ENCODE data around the gene HAUS5. TPM values are rescaled to one million over a fixed set of nuclear protein-coding genes. Genes with fewer than 3 reads are reported as not detected.

HAUS5 gene
- total and polyA plus RNA-seq, 10 of the 15 experiments (the other 5 are each of a cell fraction or from before 2014, with no cell fraction given): 3.1 to 32.6 (median 17.6) TPM

- TF ChIP-seq, protein P1, sequence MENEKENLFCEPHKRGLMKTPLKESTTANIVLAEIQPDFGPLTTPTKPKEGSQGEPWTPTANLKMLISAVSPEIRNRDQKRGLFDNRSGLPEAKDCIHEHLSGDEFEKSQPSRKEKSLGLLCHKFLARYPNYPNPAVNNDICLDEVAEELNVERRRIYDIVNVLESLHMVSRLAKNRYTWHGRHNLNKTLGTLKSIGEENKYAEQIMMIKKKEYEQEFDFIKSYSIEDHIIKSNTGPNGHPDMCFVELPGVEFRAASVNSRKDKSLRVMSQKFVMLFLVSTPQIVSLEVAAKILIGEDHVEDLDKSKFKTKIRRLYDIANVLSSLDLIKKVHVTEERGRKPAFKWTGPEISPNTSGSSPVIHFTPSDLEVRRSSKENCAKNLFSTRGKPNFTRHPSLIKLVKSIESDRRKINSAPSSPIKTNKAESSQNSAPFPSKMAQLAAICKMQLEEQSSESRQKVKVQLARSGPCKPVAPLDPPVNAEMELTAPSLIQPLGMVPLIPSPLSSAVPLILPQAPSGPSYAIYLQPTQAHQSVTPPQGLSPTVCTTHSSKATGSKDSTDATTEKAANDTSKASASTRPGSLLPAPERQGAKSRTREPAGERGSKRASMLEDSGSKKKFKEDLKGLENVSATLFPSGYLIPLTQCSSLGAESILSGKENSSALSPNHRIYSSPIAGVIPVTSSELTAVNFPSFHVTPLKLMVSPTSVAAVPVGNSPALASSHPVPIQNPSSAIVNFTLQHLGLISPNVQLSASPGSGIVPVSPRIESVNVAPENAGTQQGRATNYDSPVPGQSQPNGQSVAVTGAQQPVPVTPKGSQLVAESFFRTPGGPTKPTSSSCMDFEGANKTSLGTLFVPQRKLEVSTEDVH (IDR thresholded peaks at IDR 0.05; ENCODE audit: low read depth, partially characterized antibody): peak; percentile 95
- TF ChIP-seq YY1 (IDR thresholded peaks at IDR 0.05; ENCODE audit: low read depth, low read length): peak; percentile 43; the same call in 1 of the 2 replicates
- TF ChIP-seq ATF3 (IDR thresholded peaks at IDR 0.05; ENCODE audit: borderline replicate concordance, extremely low read depth, low read depth, low read length): peak; percentile 98
- no peak for TF ChIP-seq ZNF384 (IDR thresholded peaks at IDR 0.05; ENCODE audit: borderline replicate concordance, low read depth, low read length)
- TF ChIP-seq RAD21 (IDR thresholded peaks at IDR 0.05; ENCODE audit: insufficient read depth, low read depth, low read length): no peak
- peak; percentile 81; the same call in 1 of the 2 replicates for TF ChIP-seq SIN3A (IDR thresholded peaks at IDR 0.05; ENCODE audit: low read depth, low read length)
- peak; percentile 99 for TF ChIP-seq SP1 (IDR thresholded peaks at IDR 0.05; ENCODE audit: low read depth, low read length)
- TF ChIP-seq SREBF2 (IDR thresholded peaks at IDR 0.05; ENCODE audit: low read length): no peak
- TF ChIP-seq POLR2AphosphoS5 (IDR thresholded peaks at IDR 0.05; ENCODE audit: low read length): peak; percentile 74
- TF ChIP-seq NBN (IDR thresholded peaks at IDR 0.05): peak; percentile 100
- 0 out of 2 replicates have a peak, but pooled peaks have one; percentile 58 for TF ChIP-seq PAX5 (IDR thresholded peaks at IDR 0.05; ENCODE audit: borderline replicate concordance, low read depth, low read length)
- TF ChIP-seq BCL3 (IDR thresholded peaks at IDR 0.05; ENCODE audit: borderline replicate concordance, insufficient read depth, low read depth, low read length, poor library complexity, severe bottlenecking): no peak
- TF ChIP-seq STAT1 (conservative IDR thresholded peaks at IDR 0.05): 0 out of 2 replicates have a peak, but pooled peaks have one; percentile 40
- TF ChIP-seq CBX3 (IDR thresholded peaks at IDR 0.05; ENCODE audit: borderline replicate concordance, low read depth): no peak
- peak; percentile 68 for TF ChIP-seq DPF2 (IDR thresholded peaks at IDR 0.05)
- TF ChIP-seq POLR2A (IDR thresholded peaks at IDR 0.05; ENCODE audit: low read depth, low read length): peak; percentile 85
- TF ChIP-seq POLR2AphosphoS2 (IDR thresholded peaks at IDR 0.05; ENCODE audit: low read depth, low read length): no peak
- peak; percentile 86 for TF ChIP-seq FOS (IDR thresholded peaks at IDR 0.05; ENCODE audit: borderline replicate concordance, extremely low read depth, insufficient read length)
- TF ChIP-seq NFIC (IDR thresholded peaks at IDR 0.05; ENCODE audit: low read depth, low read length): 0 out of 2 replicates have a peak, but pooled peaks have one; percentile 28
- TF ChIP-seq, protein P2, sequence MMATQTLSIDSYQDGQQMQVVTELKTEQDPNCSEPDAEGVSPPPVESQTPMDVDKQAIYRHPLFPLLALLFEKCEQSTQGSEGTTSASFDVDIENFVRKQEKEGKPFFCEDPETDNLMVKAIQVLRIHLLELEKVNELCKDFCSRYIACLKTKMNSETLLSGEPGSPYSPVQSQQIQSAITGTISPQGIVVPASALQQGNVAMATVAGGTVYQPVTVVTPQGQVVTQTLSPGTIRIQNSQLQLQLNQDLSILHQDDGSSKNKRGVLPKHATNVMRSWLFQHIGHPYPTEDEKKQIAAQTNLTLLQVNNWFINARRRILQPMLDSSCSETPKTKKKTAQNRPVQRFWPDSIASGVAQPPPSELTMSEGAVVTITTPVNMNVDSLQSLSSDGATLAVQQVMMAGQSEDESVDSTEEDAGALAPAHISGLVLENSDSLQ (IDR thresholded peaks at IDR 0.05): peak; percentile 91
- peak; percentile 68 for TF ChIP-seq RUNX3 (IDR thresholded peaks at IDR 0.05; ENCODE audit: low read length)
- TF ChIP-seq HCFC1 (IDR thresholded peaks at IDR 0.05; ENCODE audit: low read length): peak; percentile 91
- TF ChIP-seq, protein P3, sequence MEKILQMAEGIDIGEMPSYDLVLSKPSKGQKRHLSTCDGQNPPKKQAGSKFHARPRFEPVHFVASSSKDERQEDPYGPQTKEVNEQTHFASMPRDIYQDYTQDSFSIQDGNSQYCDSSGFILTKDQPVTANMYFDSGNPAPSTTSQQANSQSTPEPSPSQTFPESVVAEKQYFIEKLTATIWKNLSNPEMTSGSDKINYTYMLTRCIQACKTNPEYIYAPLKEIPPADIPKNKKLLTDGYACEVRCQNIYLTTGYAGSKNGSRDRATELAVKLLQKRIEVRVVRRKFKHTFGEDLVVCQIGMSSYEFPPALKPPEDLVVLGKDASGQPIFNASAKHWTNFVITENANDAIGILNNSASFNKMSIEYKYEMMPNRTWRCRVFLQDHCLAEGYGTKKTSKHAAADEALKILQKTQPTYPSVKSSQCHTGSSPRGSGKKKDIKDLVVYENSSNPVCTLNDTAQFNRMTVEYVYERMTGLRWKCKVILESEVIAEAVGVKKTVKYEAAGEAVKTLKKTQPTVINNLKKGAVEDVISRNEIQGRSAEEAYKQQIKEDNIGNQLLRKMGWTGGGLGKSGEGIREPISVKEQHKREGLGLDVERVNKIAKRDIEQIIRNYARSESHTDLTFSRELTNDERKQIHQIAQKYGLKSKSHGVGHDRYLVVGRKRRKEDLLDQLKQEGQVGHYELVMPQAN (conservative IDR thresholded peaks at IDR 0.05): peak; percentile 66
These were observed 16.2 kb downstream of the HAUS5 start, which contains the start of gene RBM42 (continued) for GRCh38 chr19:35628565-35629331.
